SH-SY5Y (cell line): Measurements from ENCODE around the gene OXTR.

Experiments used
- GATA2 ChIP-seq: IDR thresholded peaks from 2 replicates; pipeline ENCODE4 v1.6.1; 2011; ENCODE audit warnings: mild to moderate bottlenecking, low read depth, low read length
- GATA3 ChIP-seq: IDR thresholded peaks from 2 replicates; pipeline ENCODE4 v1.6.1; 2011; ENCODE audit warnings: low read depth, mild to moderate bottlenecking, low read length, moderate library complexity

OXTR gene

DNA sequence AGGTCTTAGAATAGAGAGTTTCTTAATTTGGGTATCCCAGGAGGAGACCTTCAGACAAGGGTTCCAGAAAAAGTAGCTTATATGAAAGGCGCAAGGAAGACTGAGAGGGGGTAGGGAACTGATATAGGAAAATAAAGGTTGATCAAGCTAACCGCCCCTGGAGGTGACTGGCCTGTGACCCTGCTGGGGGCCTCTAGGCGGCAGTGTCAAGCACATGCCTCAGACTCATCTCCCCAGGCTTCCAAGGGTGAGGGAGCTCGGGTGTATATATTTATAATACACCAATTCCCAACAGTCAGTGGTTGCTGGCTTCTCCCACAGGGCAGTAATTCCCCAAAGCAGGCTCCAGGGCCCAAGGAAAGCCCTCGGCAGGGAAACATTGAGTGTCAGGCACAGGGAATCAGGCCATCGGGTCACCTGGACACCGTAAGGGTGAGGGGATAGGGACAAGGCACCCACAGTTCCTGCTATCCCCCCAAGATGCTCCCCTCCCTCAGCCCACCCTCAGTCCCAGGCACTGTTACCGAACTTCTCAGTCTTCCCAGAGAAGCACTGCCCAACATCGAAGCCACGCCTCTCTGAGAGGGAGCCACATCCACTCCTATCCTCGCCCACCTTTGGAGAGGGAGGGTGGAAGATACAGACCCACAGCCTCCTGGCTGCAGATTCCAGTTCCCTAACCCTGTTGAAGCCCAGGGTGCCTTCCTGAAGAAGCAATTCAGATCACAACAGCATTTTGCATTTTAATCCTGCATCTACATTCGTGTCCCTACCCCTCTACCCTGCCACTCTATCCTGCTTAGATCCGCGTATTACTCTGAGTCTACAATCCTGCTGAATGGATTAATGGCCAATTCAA lies 55.3 kb downstream of the OXTR start:
- no peak for TF ChIP-seq GATA3
- no peak for TF ChIP-seq GATA2

GRCh38 chr3:8712908-8713255 lies 56.5 kb downstream of the OXTR start:
- TF ChIP-seq GATA3 (no peak), GATA2 (no peak)

DNA sequence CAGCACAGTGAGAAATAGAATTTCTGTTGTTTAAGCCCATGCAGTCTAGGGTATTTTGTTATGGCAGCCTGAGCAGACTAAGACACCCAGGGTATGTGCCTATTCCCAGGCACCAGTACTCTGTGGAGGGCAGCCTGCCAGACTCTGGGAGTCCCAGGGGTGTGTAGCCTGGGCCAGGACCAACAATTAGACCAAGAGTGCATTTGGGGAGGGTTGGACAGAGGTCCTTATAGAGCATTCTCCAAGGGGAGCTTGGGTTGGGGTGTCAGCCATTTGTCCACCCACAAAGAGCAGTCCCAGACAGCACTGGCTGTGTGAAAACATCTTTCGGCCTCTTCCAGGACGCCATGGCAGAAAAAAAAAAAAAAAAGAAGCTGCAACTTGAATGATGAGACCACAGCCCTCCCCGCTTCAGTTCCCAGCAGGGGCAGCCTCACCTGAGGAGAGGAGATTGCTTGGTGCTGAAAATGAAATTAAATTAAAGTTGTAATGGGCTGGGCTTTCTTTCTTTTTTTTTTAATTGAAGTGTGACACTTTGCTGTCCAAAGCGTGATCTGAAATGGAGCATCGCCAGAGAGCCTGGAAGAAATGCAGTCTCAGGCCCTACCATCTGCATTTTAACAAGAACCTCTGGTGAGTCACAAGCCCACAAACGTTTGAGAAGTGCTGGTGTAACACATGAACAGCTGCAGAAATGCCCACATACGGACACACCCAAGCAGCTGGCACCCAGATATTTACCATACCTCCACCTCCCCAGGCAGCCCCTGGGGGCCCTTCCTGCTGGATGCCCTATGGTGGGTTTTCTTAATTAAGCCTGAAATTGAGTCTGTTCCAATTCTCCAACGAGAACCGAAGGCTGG lies 57.1 kb downstream of the OXTR start:
- no peak for TF ChIP-seq GATA2
- TF ChIP-seq GATA3, result no peak

- TF ChIP-seq GATA3, result no peak
- TF ChIP-seq GATA2, result no peak
These were observed 59.5 kb downstream of the OXTR start for GRCh38 chr3:8709801-8710507.

GRCh38 chr3:8709287-8709686 lies 60.1 kb downstream of the OXTR start:
- TF ChIP-seq GATA3 (no peak), GATA2 (no peak)

DNA sequence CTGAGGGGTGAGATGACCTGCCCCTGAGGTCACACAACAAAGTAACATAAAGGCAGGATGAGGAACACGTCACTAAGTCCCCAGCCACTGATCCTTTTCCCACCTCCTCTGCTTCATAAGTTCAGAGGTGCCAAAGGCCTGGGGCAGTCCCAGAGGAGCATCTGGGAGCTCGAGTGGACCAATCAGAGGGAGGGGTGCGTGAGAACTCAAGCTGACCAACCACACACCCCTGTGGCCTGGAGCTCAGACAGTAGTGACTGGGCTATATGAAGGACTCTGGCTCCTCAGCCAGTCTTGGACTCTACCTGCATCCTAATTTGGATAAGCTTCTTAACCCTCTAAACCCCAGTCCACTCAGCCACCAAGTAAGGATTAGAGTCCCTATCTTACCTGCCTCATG lies 63.8 kb downstream of the OXTR start:
- TF ChIP-seq GATA2 (no peak), GATA3 (no peak)

DNA sequence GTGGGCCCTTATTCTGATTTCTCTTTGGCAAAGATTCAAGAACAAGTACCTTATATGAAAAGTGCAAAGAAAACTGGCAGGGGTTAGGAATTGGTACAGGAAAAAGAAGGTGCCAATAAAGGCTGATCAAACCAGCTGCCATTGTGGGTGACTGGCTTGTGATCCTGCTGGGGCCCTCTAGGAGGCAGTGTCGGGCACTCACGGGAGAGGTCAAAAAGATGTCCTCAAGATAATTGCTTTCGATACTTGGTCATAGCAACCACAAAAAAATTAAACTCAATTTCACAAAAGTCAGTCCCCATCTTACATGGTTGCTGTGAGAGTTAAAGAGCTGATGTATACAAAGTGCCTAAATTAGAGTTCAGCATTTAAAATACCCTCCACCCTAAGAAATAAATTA lies 66.9 kb downstream of the OXTR start:
- TF ChIP-seq GATA2, result no peak
- no peak for TF ChIP-seq GATA3
